Ovary (tissue), 9 donors: ENCODE data around the gene CST8. TPM values are rescaled to one million over a fixed set of nuclear protein-coding genes. Genes with fewer than 3 reads are reported as not detected.

Experiments
- DNase-seq, 5 donors: peaks; one replicate each; pipeline ENCODE4 v3.0.0-alpha.2; 2019 to 2020
- H3K27ac ChIP-seq, 2 donors: fragments of 200-600 bp; one replicate each; pipeline versions ENCODE4 v1.5.1 to v1.8.0; 2019 to 2022
- H3K27me3 ChIP-seq: fragments of 200-600 bp; one replicate; pipeline ENCODE4 v1.8.0; 2022
- H3K36me3 ChIP-seq: fragments of 200-600 bp; sonication (generic); one replicate; pipeline ENCODE4 v1.5.1; 2019
- H3K4me1 ChIP-seq: one replicate; pipeline ENCODE4 v1.8.1; 2013; ENCODE audit warnings: mild to moderate bottlenecking, moderate library complexity; ENCODE audit not compliant: insufficient read depth
- H3K4me3 ChIP-seq: fragments of 200-600 bp; sonication (generic); one replicate; pipeline ENCODE4 v1.5.1; 2017
- H3K9me3 ChIP-seq, 2 donors: fragments of 200-600 bp in 1 of 2; sonication (generic) in 1 of 2; one replicate each; pipeline versions ENCODE4 v1.5.1 to v1.8.1; 2013 to 2019; ENCODE audit warnings: mild to moderate bottlenecking in 1 of 2, moderate library complexity in 1 of 2
- CTCF ChIP-seq, 3 donors: fragments of 450-650 bp in 2 of 3; fragments of 200-600 bp in 1 of 3; IDR thresholded peaks; one replicate each; pipeline versions ENCODE4 v1.5.1 to v1.8.0; 2016 to 2022; ENCODE audit warnings: antibody characterized with exemption in 3 of 3, mild to moderate bottlenecking in 1 of 3
- EP300 ChIP-seq: sonication (generic); formaldehyde crosslinking; IDR thresholded peaks from one replicate; pipeline ENCODE4 v1.6.1; 2017; ENCODE audit warnings: antibody characterized with exemption
- POLR2A ChIP-seq: fragments of 450-650 bp; IDR thresholded peaks from one replicate; pipeline ENCODE4 v1.6.1; 2017; ENCODE audit warnings: antibody characterized with exemption, mild to moderate bottlenecking, moderate library complexity
- WGBS, 3 donors: extraction: QIAGEN DNeasy Blood & Tissue Kit in 1 of 3; methylation state at CpG; one replicate each; pipeline versions ENCODE4 v1.1.5 to v1.1.7; 2013 to 2017; 5-methylcytosine and 5-hydroxymethylcytosine counted together
- intact Hi-C, 4 donors: fragments of 100-400 bp; cut with DNase I; formaldehyde crosslinking; loops; one replicate each; pipeline versions ENCODE4 v1.11.0 to v1.15.1; 2022 to 2023
- polyA plus RNA-seq, 2 donors: library from polyadenylated mRNA; stranded (reverse); fragments of 200-250 nt in 1 of 2; fragments of 350-450 nt in 1 of 2; fragmentation: Illumina TruSeq in 1 of 2; extraction: RNeasy Lipid Tissue Mini Kit (QIAGEN cat#74804) in 1 of 2; gene quantifications; one replicate each; pipeline ENCODE4 v1.2.3, GENCODE V29; 2013 to 2014
- total RNA-seq, 7 donors: library from RNA; depleted of rRNA in 2 of 7; stranded (reverse); fragments of >200 nt in 2 of 7; fragmentation: NEBNext Ultra II Directional in 3 of 7; extraction: Animal tissue kit (Norgen Biotek cat#: 25700) in 3 of 7; gene quantifications; one replicate each; pipeline versions ENCODE4 v1.1.0 to v1.2.4, GENCODE V29; 2016 to 2023
- donor health status: DM: no; HTN: no; CAD: no; lungs with moderate emphysema.
- donor health status: DM: no; HTN: no; CAD: no.
- donor health status: Bipolar disorder and iron deficiency.
- donor health status: DM: yes; HTN: yes; CAD: no.
- donor health status: DM: no; HTN: no; CAD: no.
- donor health status: DM: yes; HTN: yes; CAD: no.

The CST8 gene
- total and polyA plus RNA-seq, 9 donors: not detected

- H3K27me3 ChIP-seq: no peaks in the 10 kb centered on the region
- WGBS, 3 donors: 85 to 97% (median 96%) methylated on average over 1 of the region's 1 CpG
- no peak overlapping the region for H3K4me3 ChIP-seq
- no peaks in the 10 kb centered on the region for H3K4me1 ChIP-seq
- no peaks in the 10 kb centered on the region for H3K9me3 ChIP-seq
- intact Hi-C loops: no loop called here
- H3K27ac ChIP-seq: no peak overlapping the region
- DNase-seq: no peak
- no peaks in the 10 kb centered on the region for H3K36me3 ChIP-seq
- no peak for TF ChIP-seq EP300
- TF ChIP-seq POLR2A: no peak
- TF ChIP-seq CTCF (IDR thresholded peaks at IDR 0.05): no peak
Measured at GRCh38 chr20:23454816-23455215, 36.1 kb upstream of the CST8 start.

DNA sequence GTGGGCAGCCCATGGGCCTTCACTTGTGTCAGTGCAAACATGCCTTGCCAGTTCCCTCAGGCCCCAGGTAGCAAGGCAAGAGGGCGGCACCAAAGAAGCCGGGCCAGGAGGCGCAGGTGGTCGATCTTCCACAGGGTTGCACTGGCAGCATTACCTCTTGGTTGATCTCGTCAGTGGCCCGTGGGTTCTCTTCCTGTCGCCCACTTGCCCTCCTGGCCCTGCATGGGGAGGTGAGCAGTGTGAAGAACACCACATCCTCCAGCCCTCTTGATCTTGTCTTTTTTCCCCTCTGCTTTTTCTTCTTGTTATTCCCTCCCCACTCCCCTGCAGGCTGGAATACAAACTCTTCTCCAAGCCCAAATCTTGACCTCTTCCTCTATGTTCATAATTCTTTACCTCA is 35.3 kb upstream of the CST8 start:
- WGBS, 3 donors: 89 to 94% (median 89%) methylated on average over 7 of the region's 7 CpGs
- TF ChIP-seq CTCF (IDR thresholded peaks at IDR 0.05) (no peak), EP300 (no peak), POLR2A (no peak)
- DNase-seq: no peak
- Histone ChIP-seq H3K4me1 (no peaks in the 10 kb centered on the region), H3K27ac (no peak overlapping the region), H3K36me3 (no peaks in the 10 kb centered on the region), H3K4me3 (no peak overlapping the region), H3K27me3 (no peaks in the 10 kb centered on the region), H3K9me3 (no peaks in the 10 kb centered on the region)
- intact Hi-C loops: no loop called here

DNA sequence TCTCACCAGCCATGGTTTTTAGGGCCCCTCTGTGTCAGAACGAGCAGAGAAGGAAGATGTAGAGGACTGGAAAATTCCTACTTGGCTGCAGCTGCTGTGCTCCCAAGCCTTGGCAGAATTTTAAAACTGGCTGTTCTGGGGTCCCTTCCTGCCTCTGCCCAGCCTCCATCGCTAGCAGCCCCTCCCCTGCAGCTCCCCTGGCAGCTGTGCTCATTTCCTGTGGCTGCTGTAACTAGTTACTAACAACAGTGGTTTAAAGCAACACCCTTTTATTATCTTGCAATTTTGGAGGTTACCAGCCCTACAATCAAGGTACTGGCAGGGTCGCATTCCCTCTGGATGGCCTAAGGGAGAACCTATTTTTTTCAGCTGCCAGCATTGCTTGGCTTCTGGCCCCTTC is 34.5 kb upstream of the CST8 start:
- intact Hi-C loops: no loop called here
- no peaks in the 10 kb centered on the region for H3K9me3 ChIP-seq
- 37 to 45% (median 39%) methylated on average over 3 of the region's 3 CpGs for WGBS, 3 donors
- no peak for TF ChIP-seq CTCF (IDR thresholded peaks at IDR 0.05)
- TF ChIP-seq POLR2A: no peak
- TF ChIP-seq EP300: no peak
- no peak overlapping the region for H3K27ac ChIP-seq
- H3K27me3 ChIP-seq: no peaks in the 10 kb centered on the region
- H3K36me3 ChIP-seq: no peaks in the 10 kb centered on the region
- no peak overlapping the region for H3K4me3 ChIP-seq
- DNase-seq: no peak
- no peaks in the 10 kb centered on the region for H3K4me1 ChIP-seq

- intact Hi-C loops: no loop called here
- Histone ChIP-seq H3K9me3 (no peaks in the 10 kb centered on the region), H3K4me1 (no peaks in the 10 kb centered on the region), H3K36me3 (no peaks in the 10 kb centered on the region), H3K27ac (no peak overlapping the region), H3K27me3 (no peaks in the 10 kb centered on the region), H3K4me3 (no peak overlapping the region)
- 81 to 87% (median 83%) methylated on average over 7 of the region's 7 CpGs for WGBS, 3 donors
- DNase-seq: no peak
- TF ChIP-seq CTCF (IDR thresholded peaks at IDR 0.05): no peak
- no peak for TF ChIP-seq POLR2A
- TF ChIP-seq EP300: no peak
Measured at GRCh38 chr20:23456873-23457272, 34.0 kb upstream of the CST8 start.
